NB4 (cell line): ENCODE data around the gene NUMBL.

Source experiments
- DNase-seq: peaks from one replicate; pipeline ENCODE4 v3.0.0; 2010; ENCODE audit warnings: low read depth
- H3K4me3 ChIP-seq: one replicate; pipeline ENCODE4 v1.5.1; 2011; ENCODE audit warnings: mild to moderate bottlenecking, low read depth, low read length, moderate library complexity
- CTCF ChIP-seq: IDR thresholded peaks from one replicate; pipeline ENCODE4 v1.5.1; 2012; ENCODE audit warnings: low read depth, low read length
- MAX ChIP-seq: IDR thresholded peaks from 2 replicates; pipeline ENCODE4 v1.6.1; 2011; ENCODE audit warnings: low read depth, low read length
- MYC ChIP-seq: IDR thresholded peaks from 2 replicates; pipeline ENCODE4 v1.6.1; 2011; ENCODE audit warnings: low read depth, low read length
- POLR2A ChIP-seq: IDR thresholded peaks from 2 replicates; pipeline ENCODE4 v1.6.1; 2011; ENCODE audit warnings: mild to moderate bottlenecking; ENCODE audit not compliant: insufficient read length; ENCODE audit errors: extremely low read depth

NUMBL gene

GRCh38 chr19:40688987-40689338 lies 1.5 kb downstream of the NUMBL start:
- no peak for TF ChIP-seq MYC
- no peak for TF ChIP-seq POLR2A
- no peak for TF ChIP-seq MAX
- no peak for TF ChIP-seq CTCF
- DNase-seq = no peak
- H3K4me3 ChIP-seq = no peak overlapping the region

- no peak for TF ChIP-seq MYC
- no peak for TF ChIP-seq POLR2A
- TF ChIP-seq MAX = no peak
- TF ChIP-seq CTCF = no peak
- DNase-seq = no peak
- H3K4me3 ChIP-seq = no peak overlapping the region
Measured at GRCh38 chr19:40688309-40688708, 2.1 kb downstream of the NUMBL start.

- no peak overlapping the region for H3K4me3 ChIP-seq
- TF ChIP-seq MAX (no peak), POLR2A (no peak), MYC (no peak), CTCF (no peak)
- no peak for DNase-seq
Measured at GRCh38 chr19:40687525-40688016, 2.9 kb downstream of the NUMBL start.

- DNase-seq = no peak
- no peak for TF ChIP-seq CTCF
- TF ChIP-seq POLR2A = no peak
- TF ChIP-seq MYC = no peak
- no peak for TF ChIP-seq MAX
- H3K4me3 ChIP-seq = no peak overlapping the region
Measured at GRCh38 chr19:40686882-40687524, 3.4 kb downstream of the NUMBL start.

GRCh38 chr19:40685563-40685962 lies 4.9 kb downstream of the NUMBL start:
- H3K4me3 ChIP-seq = no peak overlapping the region
- TF ChIP-seq CTCF = no peak
- no peak for TF ChIP-seq MYC
- no peak for TF ChIP-seq MAX
- TF ChIP-seq POLR2A = no peak
- no peak for DNase-seq
